ENCODE results near the gene THAP7.
A peak's percentile ranks its signal among the peaks of the same experiment; 100 is the strongest.

The THAP7 gene

DNA sequence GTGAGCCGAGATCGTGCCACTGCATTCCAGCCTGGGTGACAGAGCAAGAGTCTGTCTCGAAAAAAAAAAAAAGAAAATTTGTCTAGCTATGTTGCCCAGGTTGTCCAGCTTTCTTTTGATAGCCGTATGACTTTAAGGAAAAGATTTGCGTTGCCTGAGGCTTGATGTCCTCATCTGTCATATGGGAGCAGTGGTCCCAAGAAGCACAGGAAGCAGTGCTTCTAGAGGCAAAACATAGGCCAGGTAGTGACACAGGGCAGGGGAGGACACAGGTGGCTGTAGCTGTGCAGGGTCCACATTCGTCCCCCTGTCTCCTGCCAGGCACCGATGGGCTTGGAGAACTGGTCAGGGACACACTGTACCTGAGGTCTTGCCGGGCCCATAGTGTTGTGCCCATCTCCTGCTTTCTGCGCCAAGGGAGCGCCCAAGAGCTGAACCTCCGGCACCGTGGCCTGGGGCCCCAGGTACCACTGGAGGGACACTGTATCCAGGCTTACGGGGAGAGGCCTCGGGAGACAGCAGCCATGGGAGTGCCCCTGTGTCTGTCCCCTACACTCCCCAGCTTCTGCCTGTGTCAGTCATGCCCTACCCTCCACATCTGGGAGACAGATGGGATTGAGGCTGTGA, 45.2 kb upstream of the THAP7 start:
- no peak overlapping the region for H3K9ac ChIP-seq (ENCODE audit: low read length)
- H3K4me3 ChIP-seq (ENCODE audit: low read length): no peak overlapping the region
- no peak overlapping the region for H2AFZ ChIP-seq (ENCODE audit: low read depth, low read length)
- H4K20me1 ChIP-seq (ENCODE audit: insufficient read depth, low read length): no peaks in the 10 kb centered on the region
- H3K36me3 ChIP-seq (replicated peaks; ENCODE audit: low read depth, low read length): no peaks in the 10 kb centered on the region
- TF ChIP-seq EZH2phosphoT487 (IDR thresholded peaks at IDR 0.05; ENCODE audit: low read depth): no peak
- TF ChIP-seq, protein P1, sequence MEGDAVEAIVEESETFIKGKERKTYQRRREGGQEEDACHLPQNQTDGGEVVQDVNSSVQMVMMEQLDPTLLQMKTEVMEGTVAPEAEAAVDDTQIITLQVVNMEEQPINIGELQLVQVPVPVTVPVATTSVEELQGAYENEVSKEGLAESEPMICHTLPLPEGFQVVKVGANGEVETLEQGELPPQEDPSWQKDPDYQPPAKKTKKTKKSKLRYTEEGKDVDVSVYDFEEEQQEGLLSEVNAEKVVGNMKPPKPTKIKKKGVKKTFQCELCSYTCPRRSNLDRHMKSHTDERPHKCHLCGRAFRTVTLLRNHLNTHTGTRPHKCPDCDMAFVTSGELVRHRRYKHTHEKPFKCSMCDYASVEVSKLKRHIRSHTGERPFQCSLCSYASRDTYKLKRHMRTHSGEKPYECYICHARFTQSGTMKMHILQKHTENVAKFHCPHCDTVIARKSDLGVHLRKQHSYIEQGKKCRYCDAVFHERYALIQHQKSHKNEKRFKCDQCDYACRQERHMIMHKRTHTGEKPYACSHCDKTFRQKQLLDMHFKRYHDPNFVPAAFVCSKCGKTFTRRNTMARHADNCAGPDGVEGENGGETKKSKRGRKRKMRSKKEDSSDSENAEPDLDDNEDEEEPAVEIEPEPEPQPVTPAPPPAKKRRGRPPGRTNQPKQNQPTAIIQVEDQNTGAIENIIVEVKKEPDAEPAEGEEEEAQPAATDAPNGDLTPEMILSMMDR (IDR thresholded peaks at IDR 0.05; ENCODE audit: low read depth, low read length): no peak
- no peak overlapping the region for H3K27ac ChIP-seq (ENCODE audit: low read length)
- peaks cover 16% of the 10 kb centered on the region for H3K4me1 ChIP-seq (ENCODE audit: low read length)
- peaks cover 16% of the 10 kb centered on the region for H3K27me3 ChIP-seq (ENCODE audit: low read depth, low read length)
- H3K4me2 ChIP-seq (ENCODE audit: low read length): no peak overlapping the region
- H3K9me3 ChIP-seq (ENCODE audit: insufficient read depth, low read length): no peaks in the 10 kb centered on the region
- no peaks in the 10 kb centered on the region for H3K79me2 ChIP-seq (ENCODE audit: low read length)

DNA sequence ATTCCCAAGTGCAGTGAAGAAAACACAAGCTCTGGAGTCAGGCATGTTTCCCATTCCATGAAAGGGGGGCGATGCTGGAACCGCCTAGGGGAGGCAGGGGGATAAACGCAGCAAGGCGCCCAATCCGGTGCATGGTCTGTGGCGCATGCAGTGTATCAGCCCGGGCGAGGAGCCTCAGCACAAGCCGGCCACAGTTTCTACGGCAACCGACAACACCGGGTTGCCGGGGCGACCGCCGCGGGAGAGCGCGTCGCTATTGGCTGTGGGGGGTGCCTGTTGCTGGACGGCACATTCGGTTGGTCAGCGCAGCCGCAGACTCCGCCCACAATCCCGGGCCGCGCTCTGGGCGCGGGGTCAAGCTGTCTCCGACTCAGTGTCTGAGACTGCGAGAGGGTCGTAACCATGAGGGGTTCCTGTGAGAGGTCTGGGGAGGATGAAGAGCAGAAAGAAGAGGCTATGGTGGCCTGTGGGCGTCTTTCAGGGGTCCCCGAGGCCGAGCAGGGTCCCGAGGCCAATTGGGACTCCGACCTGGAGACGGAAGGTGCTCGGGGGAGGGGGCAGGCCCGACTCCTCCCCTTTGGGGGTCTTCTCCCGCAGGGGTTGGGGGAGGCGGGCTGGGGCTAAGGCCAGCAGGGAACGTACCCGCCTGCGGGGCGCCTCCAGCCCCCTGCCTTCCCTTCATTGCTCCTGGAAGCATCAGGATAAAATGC, 43.8 kb upstream of the THAP7 start, which contains the start of gene LRRC74B:
LRRC74B (plus strand) TSS at position 362 of the 710 bp plus-strand sequence; CDS start at position 403, 41 bp downstream.
- H3K36me3 ChIP-seq (replicated peaks; ENCODE audit: low read depth, low read length): no peaks in the 10 kb centered on the region
- H3K9me3 ChIP-seq (ENCODE audit: insufficient read depth, low read length): no peaks in the 10 kb centered on the region
- H3K27ac ChIP-seq (ENCODE audit: low read length): no peak within 1 kb of the TSS
- H3K4me3 ChIP-seq (ENCODE audit: low read length): peak within 1 kb of the TSS; percentile 73
- peak within 1 kb of the TSS; percentile 45; the same call in 1 of the 2 replicates for H2AFZ ChIP-seq (ENCODE audit: low read depth, low read length)
- no peak within 1 kb of the TSS for H3K9ac ChIP-seq (ENCODE audit: low read length)
- no peak for TF ChIP-seq EZH2phosphoT487 (IDR thresholded peaks at IDR 0.05; ENCODE audit: low read depth)
- TF ChIP-seq, protein P1 (IDR thresholded peaks at IDR 0.05; ENCODE audit: low read depth, low read length): no peak
- H3K27me3 ChIP-seq (ENCODE audit: low read depth, low read length): peaks cover 16% of the 10 kb centered on the region
- H3K4me1 ChIP-seq (ENCODE audit: low read length): peaks cover 10% of the 10 kb centered on the region
- H3K79me2 ChIP-seq (ENCODE audit: low read length): no peaks in the 10 kb centered on the region
- H3K4me2 ChIP-seq (ENCODE audit: low read length): peak within 1 kb of the TSS; percentile 75
- H4K20me1 ChIP-seq (ENCODE audit: insufficient read depth, low read length): no peaks in the 10 kb centered on the region

DNA sequence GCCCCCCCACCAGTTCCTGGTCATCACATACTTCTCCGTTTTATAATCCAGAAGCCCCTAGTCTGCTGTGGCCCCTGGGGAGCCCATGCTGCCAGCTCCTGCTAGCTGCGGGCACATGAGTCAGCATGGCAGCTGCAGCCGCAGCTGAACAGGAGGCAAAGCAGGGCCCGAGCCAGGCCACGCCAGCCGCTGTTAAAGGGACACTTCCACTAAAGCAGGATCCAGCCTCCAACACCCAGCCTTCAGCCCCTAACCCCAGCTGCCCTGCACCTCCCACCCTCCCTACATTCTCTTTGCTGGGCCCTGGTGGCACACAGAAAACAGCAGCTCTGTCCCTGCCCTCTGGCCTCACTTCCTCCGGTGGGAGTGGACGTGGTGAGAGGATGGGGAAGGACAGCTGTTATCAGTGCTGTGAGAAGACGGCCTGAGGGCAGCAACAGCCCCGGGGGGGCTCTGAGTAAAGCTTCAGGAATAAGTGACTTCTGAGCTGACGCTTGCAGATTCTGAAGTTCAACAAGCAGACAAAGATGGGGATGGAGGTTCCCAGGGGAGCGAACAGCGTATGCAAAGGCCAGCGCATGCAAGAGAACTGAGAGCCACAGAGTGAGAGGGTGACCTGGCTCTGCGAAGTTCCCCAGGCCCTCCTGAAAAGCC, 43.1 kb upstream of the THAP7 start:
- no peak for TF ChIP-seq EZH2phosphoT487 (IDR thresholded peaks at IDR 0.05; ENCODE audit: low read depth)
- TF ChIP-seq, protein P1 (IDR thresholded peaks at IDR 0.05; ENCODE audit: low read depth, low read length): no peak
- peak overlapping the region; percentile 75 for H3K4me2 ChIP-seq (ENCODE audit: low read length)
- peaks cover 10% of the 10 kb centered on the region for H3K4me1 ChIP-seq (ENCODE audit: low read length)
- no peak overlapping the region for H3K27ac ChIP-seq (ENCODE audit: low read length)
- no peaks in the 10 kb centered on the region for H3K9me3 ChIP-seq (ENCODE audit: insufficient read depth, low read length)
- no peak overlapping the region for H3K9ac ChIP-seq (ENCODE audit: low read length)
- H3K79me2 ChIP-seq (ENCODE audit: low read length): no peaks in the 10 kb centered on the region
- peak overlapping the region; percentile 73 for H3K4me3 ChIP-seq (ENCODE audit: low read length)
- peak overlapping the region; percentile 45; the same call in 1 of the 2 replicates for H2AFZ ChIP-seq (ENCODE audit: low read depth, low read length)
- peaks cover 16% of the 10 kb centered on the region for H3K27me3 ChIP-seq (ENCODE audit: low read depth, low read length)
- no peaks in the 10 kb centered on the region for H4K20me1 ChIP-seq (ENCODE audit: insufficient read depth, low read length)
- no peaks in the 10 kb centered on the region for H3K36me3 ChIP-seq (replicated peaks; ENCODE audit: low read depth, low read length)
